CD4-positive, alpha-beta T cell treated with Interleukin-1 beta for 1 hour (primary cell): ENCODE measurements around the gene L1CAM.

Experiments
- DNase-seq, 2 donors: peaks; one replicate each; pipeline ENCODE4 v3.0.0-alpha.2; 2020 to 2022

Gene L1CAM

DNA sequence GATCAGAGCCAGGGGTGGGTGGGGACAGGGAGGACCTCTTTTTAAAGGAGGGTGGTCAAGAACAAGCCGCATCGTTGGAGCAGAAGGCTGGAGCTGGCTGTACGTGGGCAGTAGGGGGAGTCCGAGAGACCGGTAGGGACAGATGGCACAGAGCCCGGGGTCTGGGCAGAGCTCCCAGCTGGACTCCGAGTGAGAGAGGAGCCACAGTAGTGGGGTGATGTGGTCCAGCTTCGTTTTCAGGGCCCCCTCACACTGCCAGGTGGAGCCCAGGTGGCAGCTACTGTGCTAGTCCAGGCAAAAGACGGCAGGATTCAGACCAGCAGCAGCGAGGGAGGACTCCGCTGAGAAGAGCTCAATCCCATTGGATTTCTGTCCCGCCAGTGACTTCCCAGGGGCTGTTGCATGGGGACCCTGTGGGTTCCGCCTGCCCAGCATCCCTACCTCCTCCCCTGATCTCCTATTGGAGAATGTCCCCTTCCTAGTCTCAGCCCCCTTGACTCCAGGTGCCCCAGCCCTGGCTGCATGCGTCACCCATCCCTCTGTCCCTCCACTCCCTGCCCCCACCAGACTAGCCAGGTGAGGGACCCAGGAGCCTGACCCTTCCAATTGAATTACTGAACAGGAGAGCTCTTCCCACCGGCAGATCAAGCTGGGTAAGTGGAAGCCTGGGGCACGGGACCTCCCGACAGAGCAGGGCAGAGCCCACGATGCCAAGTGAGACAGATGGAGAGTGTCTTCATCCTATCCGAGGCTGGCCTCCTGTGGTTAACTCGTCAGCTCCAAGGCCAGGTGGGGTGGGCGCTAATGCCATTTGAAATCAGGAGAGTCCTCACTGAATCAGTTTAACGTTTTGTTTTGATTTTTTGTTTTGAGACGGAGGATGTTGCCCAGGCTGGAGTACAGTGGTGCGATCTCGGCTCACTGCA is 37.2 kb upstream of the L1CAM start:
- peak in 1 of 2 donors; percentile 33 for DNase-seq

DNA sequence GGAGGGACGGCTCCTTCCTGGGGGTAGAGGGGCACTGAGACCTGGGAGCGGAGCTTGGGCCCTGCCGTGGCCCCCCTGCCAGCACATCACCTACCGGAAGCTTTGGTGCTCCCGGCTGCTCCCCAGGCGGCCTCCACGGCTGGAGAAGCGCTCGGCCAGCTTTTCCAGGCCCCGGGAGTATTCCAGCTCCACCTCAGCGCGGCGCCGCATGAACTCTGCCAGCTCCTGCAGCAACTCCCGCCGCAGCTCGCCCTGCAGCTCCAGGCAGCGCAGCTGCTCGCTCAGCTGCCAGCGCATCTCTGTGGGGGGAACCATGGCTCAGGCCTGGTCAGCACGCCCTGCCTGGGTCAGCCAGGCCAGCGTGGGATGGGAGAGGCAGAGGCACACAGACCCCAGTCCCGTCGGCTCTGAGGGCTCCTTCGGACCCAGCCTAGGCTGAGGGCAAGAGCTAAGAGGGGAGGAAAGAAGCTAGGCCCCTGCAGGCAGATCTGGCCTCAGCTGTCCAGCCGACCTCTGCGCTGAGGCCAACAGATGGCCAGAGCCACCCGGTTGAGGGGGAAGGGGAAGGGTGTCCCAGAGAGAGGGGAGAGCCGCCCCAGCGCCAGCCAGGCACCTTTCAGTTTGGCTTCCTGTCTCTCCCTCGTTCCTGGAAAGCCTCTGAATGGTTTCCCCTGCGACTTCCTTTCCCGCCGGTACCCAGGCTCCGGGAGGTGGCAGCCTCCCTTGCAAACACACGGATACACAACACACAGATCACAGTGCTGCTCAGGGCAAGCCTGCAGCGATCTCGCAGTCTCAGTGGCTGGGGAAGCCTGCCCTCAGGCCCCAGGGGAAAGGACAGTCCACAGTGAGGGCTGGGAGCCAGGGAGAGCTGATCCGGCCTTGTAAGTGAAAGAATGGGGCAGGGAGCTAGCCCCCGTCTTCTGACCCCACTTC is 35.8 kb upstream of the L1CAM start:
- DNase-seq: no peak

DNA sequence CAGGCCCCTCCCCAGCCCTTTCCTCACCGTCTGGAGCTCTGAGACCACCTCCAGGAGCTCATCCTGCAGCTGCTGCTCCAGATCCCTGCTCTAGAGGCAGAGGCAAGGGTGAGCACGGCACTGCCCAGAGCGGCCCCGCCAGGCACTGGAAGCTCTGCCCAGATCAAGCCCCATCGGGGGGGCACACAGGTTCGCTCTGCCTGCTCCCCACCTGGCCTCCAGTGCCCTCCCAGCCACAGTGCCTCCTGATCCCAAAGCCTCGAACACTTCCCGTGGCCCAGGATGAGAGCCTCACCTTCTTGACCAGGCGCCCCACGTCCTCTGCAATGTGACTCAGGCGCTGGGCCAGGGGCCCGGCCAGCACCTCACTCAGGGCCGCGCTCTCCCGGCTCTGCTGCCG is 35.1 kb upstream of the L1CAM start:
- no peak for DNase-seq

DNA sequence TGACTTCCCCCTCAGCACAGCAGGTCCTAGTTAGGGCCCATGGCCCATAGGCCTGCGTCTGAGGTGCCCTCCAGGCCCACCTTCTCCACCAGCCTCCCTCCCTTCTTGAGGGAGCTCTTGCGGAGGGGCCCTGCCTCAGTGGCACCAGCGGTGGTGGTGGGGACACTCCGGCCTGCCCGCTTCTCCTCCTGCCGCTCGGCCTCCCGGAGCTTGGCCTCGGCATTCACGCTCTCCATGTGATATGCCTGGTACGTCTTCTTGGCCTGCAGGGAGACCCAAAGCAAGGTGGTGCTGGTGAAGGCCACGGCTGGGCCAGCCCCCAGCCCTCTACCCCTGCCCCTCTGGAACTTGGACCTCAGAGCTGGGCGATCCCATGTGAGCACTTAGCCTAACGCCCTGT is 34.6 kb upstream of the L1CAM start:
- DNase-seq: no peak

- no peak for DNase-seq
These were observed 33.3 kb upstream of the L1CAM start for GRCh38 chrX:153919281-153919680.

- DNase-seq: no peak
These were observed 31.9 kb upstream of the L1CAM start for GRCh38 chrX:153917869-153918268.

DNA sequence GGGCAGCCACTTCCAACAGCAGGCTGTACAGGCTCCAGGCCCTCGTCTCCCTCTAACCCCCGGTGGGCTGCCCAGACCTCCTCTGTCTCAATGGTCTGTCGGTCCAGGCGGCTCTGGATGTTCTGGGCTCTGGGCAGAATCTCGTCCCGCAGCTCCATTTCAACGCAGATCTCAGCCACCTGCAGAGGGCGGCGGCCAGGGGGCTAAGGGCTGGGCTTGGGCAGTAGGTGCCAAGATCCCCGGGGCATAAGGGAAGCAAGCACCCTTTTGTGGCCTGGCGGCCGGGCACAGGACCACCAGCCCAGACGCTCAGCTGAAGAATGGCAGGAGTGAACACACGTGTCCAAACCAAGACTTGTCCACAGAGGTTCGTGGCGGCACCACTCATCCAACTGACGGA is 27.7 kb upstream of the L1CAM start:
- no peak for DNase-seq

DNA sequence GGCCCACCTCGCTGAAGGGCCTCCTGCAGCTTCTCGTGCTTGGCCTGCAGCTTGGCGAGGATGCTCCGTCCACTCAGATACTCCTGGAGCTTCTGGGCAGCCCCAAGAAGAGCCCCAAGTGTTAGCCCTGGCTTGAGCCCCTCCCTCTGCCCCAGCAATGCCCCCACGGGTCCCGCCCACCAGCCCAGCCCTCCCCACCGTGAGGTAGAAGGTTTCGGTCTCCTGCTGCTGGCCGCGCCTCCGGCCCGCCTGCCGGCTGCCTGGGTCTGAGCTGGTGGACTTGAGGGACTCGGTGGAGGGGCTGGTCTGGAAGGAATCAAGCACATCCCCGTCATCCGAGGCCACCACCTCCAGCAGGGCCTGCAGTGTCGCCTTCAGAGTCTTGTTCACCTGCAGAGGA is 27.2 kb upstream of the L1CAM start:
- DNase-seq: no peak

- no peak for DNase-seq
These were observed 25.8 kb upstream of the L1CAM start for GRCh38 chrX:153911798-153912197.

DNA sequence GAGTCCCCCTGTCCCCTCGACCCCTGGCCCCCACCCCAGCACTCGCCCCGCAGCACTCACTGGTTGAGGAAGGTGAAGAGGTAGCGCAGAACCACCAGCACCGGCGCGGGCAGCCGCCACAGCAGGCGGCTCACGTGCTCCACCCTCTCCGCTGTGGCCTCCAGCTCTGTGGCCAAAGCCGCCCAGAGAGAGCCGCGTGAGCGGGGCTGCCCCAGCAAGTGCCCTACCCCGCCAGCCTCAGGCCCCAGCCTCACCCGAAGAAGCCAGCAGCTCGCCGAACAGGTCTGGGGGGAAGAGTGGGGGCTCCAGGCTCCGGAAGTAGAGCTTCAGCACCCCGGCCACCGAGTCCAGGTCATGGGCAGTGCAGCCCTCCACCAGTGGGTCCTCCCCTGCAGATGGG is 24.5 kb upstream of the L1CAM start:
- DNase-seq: no peak

GRCh38 chrX:153909980-153910360 is 24.0 kb upstream of the L1CAM start:
- no peak for DNase-seq

GRCh38 chrX:153909024-153909979 is 23.3 kb upstream of the L1CAM start:
- no peak for DNase-seq

DNA sequence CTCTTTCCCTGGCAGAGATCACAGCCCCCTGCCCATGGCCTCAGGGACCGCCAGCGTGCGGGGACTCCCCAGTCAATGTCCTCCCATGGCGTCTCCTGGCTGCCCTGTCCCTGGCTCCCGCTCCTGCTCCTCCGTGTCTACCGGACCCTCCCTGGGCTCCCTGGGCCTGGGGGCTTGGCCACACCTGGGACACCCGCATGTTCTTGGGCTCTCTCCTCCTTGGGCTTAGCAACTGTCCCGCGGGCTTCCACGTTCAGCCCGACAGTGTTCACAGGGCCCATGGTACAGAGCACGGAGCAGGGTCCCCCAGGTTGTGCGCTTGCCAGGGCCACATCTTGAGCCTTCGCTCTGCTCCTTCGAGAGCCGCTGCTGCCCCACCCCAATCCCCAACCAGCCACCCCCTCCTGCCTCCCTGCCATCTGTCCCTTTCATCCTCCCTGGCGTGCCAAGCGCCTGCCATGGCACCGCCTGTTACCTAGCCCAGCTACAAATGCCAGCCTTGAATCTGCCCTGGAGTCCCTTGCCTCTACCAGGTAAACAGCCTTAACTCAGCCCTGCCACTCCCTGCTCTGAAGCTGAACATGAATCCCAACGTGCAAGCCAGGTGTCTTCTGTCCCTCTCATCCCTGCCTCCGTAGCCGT is 22.4 kb upstream of the L1CAM start:
- DNase-seq: no peak

- DNase-seq: no peak
These were observed 21.5 kb upstream of the L1CAM start for GRCh38 chrX:153907456-153907855.

DNA sequence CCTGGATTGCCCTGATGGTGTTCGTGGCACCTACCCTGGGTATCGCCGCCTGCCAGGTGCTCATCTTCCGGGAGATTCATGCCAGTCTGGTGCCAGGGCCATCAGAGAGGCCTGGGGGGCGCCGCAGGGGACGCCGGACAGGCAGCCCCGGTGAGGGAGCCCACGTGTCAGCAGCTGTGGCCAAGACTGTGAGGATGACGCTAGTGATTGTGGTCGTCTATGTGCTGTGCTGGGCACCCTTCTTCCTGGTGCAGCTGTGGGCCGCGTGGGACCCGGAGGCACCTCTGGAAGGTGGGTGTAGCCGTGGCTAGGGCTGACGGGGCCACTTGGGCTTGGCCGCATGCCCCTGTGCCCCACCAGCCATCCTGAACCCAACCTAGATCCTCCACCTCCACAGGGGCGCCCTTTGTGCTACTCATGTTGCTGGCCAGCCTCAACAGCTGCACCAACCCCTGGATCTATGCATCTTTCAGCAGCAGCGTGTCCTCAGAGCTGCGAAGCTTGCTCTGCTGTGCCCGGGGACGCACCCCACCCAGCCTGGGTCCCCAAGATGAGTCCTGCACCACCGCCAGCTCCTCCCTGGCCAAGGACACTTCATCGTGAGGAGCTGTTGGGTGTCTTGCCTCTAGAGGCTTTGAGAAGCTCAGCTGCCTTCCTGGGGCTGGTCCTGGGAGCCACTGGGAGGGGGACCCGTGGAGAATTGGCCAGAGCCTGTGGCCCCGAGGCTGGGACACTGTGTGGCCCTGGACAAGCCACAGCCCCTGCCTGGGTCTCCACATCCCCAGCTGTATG is 20.3 kb upstream of the L1CAM start:
- peak in 1 of 2 donors; percentile 47 for DNase-seq

GRCh38 chrX:153905481-153906095 is 19.6 kb upstream of the L1CAM start:
- DNase-seq: no peak

DNA sequence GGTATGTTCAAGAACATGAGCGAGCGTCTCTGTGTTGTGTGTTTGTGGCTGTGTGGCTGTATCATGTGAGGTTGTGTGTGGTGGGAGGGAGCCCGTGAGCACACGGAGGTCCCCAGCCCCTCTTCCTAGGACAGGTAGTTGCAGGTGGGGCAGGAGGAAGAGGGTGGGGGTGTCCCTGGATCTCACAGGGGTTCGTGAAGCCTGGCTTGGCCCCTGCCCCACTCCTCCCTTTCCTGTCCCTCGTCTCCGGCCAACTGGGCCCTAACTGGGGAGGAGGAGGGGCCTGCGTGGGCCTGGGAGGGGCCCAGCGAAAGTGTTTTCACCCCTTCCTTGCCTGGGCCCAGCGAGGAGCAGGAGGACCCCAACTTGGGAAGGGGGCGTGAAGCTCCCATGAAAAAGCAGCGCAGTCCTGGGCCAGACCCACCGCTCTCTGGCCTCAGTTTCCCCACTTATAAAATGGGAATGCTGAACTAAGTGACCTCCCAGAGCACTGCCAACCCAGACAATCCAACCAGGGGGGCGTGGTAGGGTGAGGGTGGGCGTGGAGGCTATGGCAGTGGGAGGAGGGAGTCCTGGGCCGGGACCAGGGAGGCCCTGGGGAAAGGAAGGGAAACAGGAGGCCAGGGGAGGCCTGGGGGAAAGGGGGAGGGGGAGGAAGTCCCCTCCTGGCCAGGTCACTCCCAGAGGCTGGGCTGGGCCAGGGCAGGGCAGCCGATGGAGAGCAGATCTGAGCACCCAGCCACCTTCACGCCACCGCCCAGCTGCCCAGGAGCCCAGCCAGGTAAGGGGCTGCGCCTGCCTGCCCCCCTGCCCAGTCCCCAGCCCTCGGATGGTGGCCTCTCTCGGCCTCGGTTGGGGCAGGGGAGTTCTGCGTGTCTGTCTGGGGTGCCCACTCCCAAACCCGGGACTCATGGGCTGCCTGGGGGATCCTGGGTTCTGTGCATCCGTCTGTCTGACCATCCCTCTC is 18.3 kb upstream of the L1CAM start, which contains the start of gene AVPR2:
Gene AVPR2 (plus strand): TSS at position 683 of the 967 bp plus-strand sequence. CDS start 473 bp downstream, outside the sequence.
- no peak for DNase-seq

- DNase-seq: no peak
These were observed 17.4 kb upstream of the L1CAM start for GRCh38 chrX:153903238-153903980.

GRCh38 chrX:153902385-153902784 is 16.4 kb upstream of the L1CAM start:
- DNase-seq: no peak
